GM19035 (cell line): Measurements from ENCODE around the gene EDN3.
"Not testable (repeated sequence)": the region's sequence is repeated elsewhere in the genome, so short reads cannot be mapped to it uniquely, and the experiment has no call there.

Source experiments
- ATAC-seq: cut with Tn5 transposase; IDR thresholded peaks from one replicate; pipeline ENCODE4 v1.9.1; 2021; ENCODE audit not compliant: unreplicated experiment

EDN3 gene

GRCh38 chr20:59334651-59335300 lies 34.4 kb downstream of the EDN3 start:
- ATAC-seq = no peak

GRCh38 chr20:59335377-59335776 lies 35.0 kb downstream of the EDN3 start:
- no peak for ATAC-seq

- no peak for ATAC-seq
Observed at GRCh38 chr20:59336540-59336939, 36.1 kb downstream of the EDN3 start.

- ATAC-seq = not testable (repeated sequence)
Observed at GRCh38 chr20:59338444-59338843, 38.0 kb downstream of the EDN3 start.

- ATAC-seq = no peak
Observed at GRCh38 chr20:59340201-59340885, 39.9 kb downstream of the EDN3 start.

GRCh38 chr20:59341285-59342022 lies 41.0 kb downstream of the EDN3 start:
- ATAC-seq = not testable (repeated sequence)

GRCh38 chr20:59342023-59342957 lies 41.9 kb downstream of the EDN3 start:
- ATAC-seq = no peak

GRCh38 chr20:59346061-59346460 lies 45.6 kb downstream of the EDN3 start:
- ATAC-seq = no peak

GRCh38 chr20:59349277-59349676 lies 48.9 kb downstream of the EDN3 start:
- no peak for ATAC-seq

- no peak for ATAC-seq
Observed at GRCh38 chr20:59350330-59351156, 50.1 kb downstream of the EDN3 start.

- no peak for ATAC-seq
Observed at GRCh38 chr20:59351157-59352040, 51.0 kb downstream of the EDN3 start.

GRCh38 chr20:59352541-59352940 lies 52.1 kb downstream of the EDN3 start:
- ATAC-seq = no peak

- no peak for ATAC-seq
Observed at GRCh38 chr20:59352990-59353389, 52.6 kb downstream of the EDN3 start.

GRCh38 chr20:59354460-59354859 lies 54.0 kb downstream of the EDN3 start:
- no peak for ATAC-seq

GRCh38 chr20:59355242-59355641 lies 54.8 kb downstream of the EDN3 start:
- ATAC-seq = no peak

GRCh38 chr20:59356662-59357165 lies 56.3 kb downstream of the EDN3 start:
- ATAC-seq = no peak

GRCh38 chr20:59358793-59359192 lies 58.4 kb downstream of the EDN3 start:
- not testable (repeated sequence) for ATAC-seq

GRCh38 chr20:59359906-59360725 lies 59.7 kb downstream of the EDN3 start:
- no peak for ATAC-seq
